GM23338 (cell line): Measurements from ENCODE around the gene ATP5MK. TPM values are rescaled to one million over a fixed set of nuclear protein-coding genes. Genes with fewer than 3 reads are reported as not detected.

ENCODE experiments used
- ATAC-seq: fragments of 200-7000 bp; cut with Tn5 transposase; 3 replicates; pipeline ENCODE4 v1.9.1; 2020
- DNase-seq: peaks from one replicate; pipeline ENCODE4 v3.0.0-alpha.2; 2015; ENCODE audit warnings: low spot score
- H2AFZ ChIP-seq: fragments of 200-600 bp; sonication (generic); 2 replicates; pipeline ENCODE4 v1.8.0; 2016; ENCODE audit warnings: antibody characterized with exemption, mild to moderate bottlenecking, moderate library complexity
- H3F3A ChIP-seq: fragments of 200-600 bp; sonication (generic); replicated peaks from 2 replicates; pipeline ENCODE4 v1.8.0; 2017; ENCODE audit warnings: antibody characterized with exemption, mixed run types, low read depth
- H3K27ac ChIP-seq: fragments of 200-600 bp; sonication (generic); 2 replicates; pipeline ENCODE4 v1.6.1; 2016; ENCODE audit warnings: low read depth
- H3K27me3 ChIP-seq: fragments of 200-600 bp; sonication (generic); 2 replicates; pipeline ENCODE4 v1.8.0; 2016; ENCODE audit warnings: mild to moderate bottlenecking, mixed run types, moderate library complexity; ENCODE audit not compliant: insufficient read depth
- H3K36me3 ChIP-seq: fragments of 200-600 bp; sonication (generic); 2 replicates; pipeline ENCODE4 v1.8.0; 2016; ENCODE audit warnings: mild to moderate bottlenecking; ENCODE audit not compliant: insufficient read depth
- H3K4me1 ChIP-seq: fragments of 200-600 bp; sonication (generic); 2 replicates; pipeline ENCODE4 v1.8.0; 2016; ENCODE audit warnings: mild to moderate bottlenecking, moderate library complexity; ENCODE audit not compliant: insufficient read depth
- H3K4me2 ChIP-seq: fragments of 200-600 bp; sonication (generic); 2 replicates; pipeline ENCODE4 v1.7.1; 2017; ENCODE audit warnings: mixed run types
- H3K4me3 ChIP-seq: fragments of 200-600 bp; sonication (generic); 2 replicates; pipeline ENCODE4 v1.6.1; 2016; ENCODE audit warnings: mixed run types
- H3K79me2 ChIP-seq: fragments of 200-600 bp; sonication (generic); replicated peaks from 2 replicates; pipeline ENCODE4 v1.8.0; 2017; ENCODE audit warnings: mild to moderate bottlenecking; ENCODE audit not compliant: insufficient read depth
- H3K9me2 ChIP-seq: fragments of 200-600 bp; sonication (generic); 2 replicates; pipeline ENCODE4 v1.8.0; 2017; ENCODE audit not compliant: insufficient read depth
- H4K20me1 ChIP-seq: fragments of 200-600 bp; sonication (generic); replicated peaks from 2 replicates; pipeline ENCODE4 v1.8.0; 2017; ENCODE audit warnings: mild to moderate bottlenecking; ENCODE audit not compliant: insufficient read depth
- H3K27ac Mint-ChIP-seq: 2 replicates; pipeline ENCODE4 v1.8.0; 2020; ENCODE audit warnings: inconsistent platforms, mild to moderate bottlenecking, moderate library complexity, mixed read lengths
- H3K27me3 Mint-ChIP-seq: 3 replicates; pipeline ENCODE4 v1.8.0; 2022; ENCODE audit warnings: low read depth, mild to moderate bottlenecking, moderate library complexity, mixed read lengths, inconsistent platforms; ENCODE audit not compliant: insufficient read depth, poor library complexity
- H3K36me3 Mint-ChIP-seq: 3 replicates; pipeline ENCODE4 v1.8.0; 2021; ENCODE audit warnings: low read depth, mild to moderate bottlenecking, inconsistent platforms, moderate library complexity, mixed read lengths
- H3K4me1 Mint-ChIP-seq: 3 replicates; pipeline ENCODE4 v1.8.0; 2020; ENCODE audit warnings: mild to moderate bottlenecking, inconsistent platforms, mixed read lengths
- H3K4me3 Mint-ChIP-seq: 3 replicates; pipeline ENCODE4 v1.8.0; 2021; ENCODE audit warnings: moderate library complexity, mild to moderate bottlenecking, inconsistent platforms, mixed read lengths
- H3K9me3 Mint-ChIP-seq: 3 replicates; pipeline ENCODE4 v1.8.0; 2020; ENCODE audit warnings: moderate library complexity, mild to moderate bottlenecking, inconsistent platforms, mixed read lengths
- CREB1 ChIP-seq: fragments of 250-450 bp; sonication (Bioruptor Pico); IDR thresholded peaks from 2 replicates; pipeline ENCODE4 v1.5.0; 2020; ENCODE audit warnings: low read depth, mild to moderate bottlenecking, moderate library complexity
- CTCF ChIP-seq, 2 experiments: fragments of 200-600 bp in 1 of 2; sonication (generic) in 1 of 2; conservative IDR thresholded peaks; 2 replicates each; pipeline versions ENCODE4 v1.5.1 to v1.6.1; 2016 to 2017; ENCODE audit warnings: antibody characterized with exemption in 2 of 2, low read depth in 2 of 2, mild to moderate bottlenecking in 2 of 2, moderate library complexity in 1 of 2
- ETS1 ChIP-seq: IDR thresholded peaks from 2 replicates; pipeline ENCODE4 v1.6.1; 2016; ENCODE audit warnings: antibody characterized with exemption
- EZH2 ChIP-seq: fragments of 200-600 bp; sonication (generic); IDR thresholded peaks from one replicate; pipeline ENCODE4 v1.8.0; 2017; ENCODE audit warnings: antibody characterized with exemption, mild to moderate bottlenecking, low read depth; ENCODE audit not compliant: unreplicated experiment
- EZH2phosphoT487 ChIP-seq: fragments of 200-600 bp; sonication (generic); IDR thresholded peaks from one replicate; pipeline ENCODE4 v1.8.1; 2018; ENCODE audit warnings: antibody characterized with exemption; ENCODE audit not compliant: unreplicated experiment
- JUNB ChIP-seq: IDR thresholded peaks from one replicate; pipeline ENCODE4 v1.6.1; 2016; ENCODE audit warnings: antibody characterized with exemption; ENCODE audit not compliant: unreplicated experiment
- NANOG ChIP-seq: IDR thresholded peaks from 2 replicates; pipeline ENCODE4 v1.6.1; 2016; ENCODE audit warnings: antibody characterized with exemption, borderline replicate concordance
- POLR2AphosphoS5 ChIP-seq: IDR thresholded peaks from 2 replicates; pipeline ENCODE4 v1.6.1; 2016; ENCODE audit warnings: antibody characterized with exemption, low read depth
- STAT1 ChIP-seq: IDR thresholded peaks from one replicate; pipeline ENCODE4 v1.6.1; 2016; ENCODE audit warnings: antibody characterized with exemption; ENCODE audit not compliant: unreplicated experiment
- ZNF331 ChIP-seq: fragments of 250-450 bp; sonication (Bioruptor Pico); IDR thresholded peaks from 2 replicates; pipeline ENCODE4 v1.5.0; 2020; ENCODE audit warnings: low read depth, mild to moderate bottlenecking, moderate library complexity
- ZNF462 ChIP-seq: fragments of 250-450 bp; sonication (Bioruptor Pico); IDR thresholded peaks from 2 replicates; pipeline ENCODE4 v1.5.0; 2020; ENCODE audit warnings: mild to moderate bottlenecking, moderate library complexity
- polyA plus RNA-seq: library from polyadenylated mRNA; unstranded; fragments of >200 nt; fragmentation: Nextera tagmentation; extraction: Ambion mirVana; gene quantifications from 2 replicates; pipeline ENCODE4 v1.2.1, GENCODE V29; 2016
- total RNA-seq: library from RNA; depleted of rRNA; stranded (reverse); fragments of >200 nt; shearing (Covaris generic); gene quantifications from 2 replicates; pipeline ENCODE4 v1.2.3, GENCODE V29; 2014

The ATP5MK gene
- total and polyA plus RNA-seq, 2 experiments from 2014 or later: 227 to 1,139 TPM

- TF ChIP-seq CTCF (conservative IDR thresholded peaks at IDR 0.05; ENCODE audit: low read depth in 2 of 2): no peak
- TF ChIP-seq NANOG: no peak
- TF ChIP-seq JUNB: no peak
- TF ChIP-seq EZH2: no peak
- TF ChIP-seq STAT1: no peak
Observed at GRCh38 chr10:103394180-103394579, 2.1 kb downstream of the ATP5MK start (continued).

GRCh38 chr10:103382769-103383168 is 13.5 kb downstream of the ATP5MK start:
- no peaks in the 10 kb centered on the region for H3K27me3 ChIP-seq
- no peaks in the 10 kb centered on the region for H3F3A ChIP-seq
- H3K9me3 Mint-ChIP-seq: no peaks in the 10 kb centered on the region
- no peaks in the 10 kb centered on the region for H3K79me2 ChIP-seq
- H3K4me2 ChIP-seq: no peak overlapping the region
- no peak overlapping the region for H3K4me3 Mint-ChIP-seq
- H3K4me1 ChIP-seq: no peaks in the 10 kb centered on the region
- DNase-seq (no peak), ATAC-seq (no peak)
- no peak overlapping the region for H3K4me3 ChIP-seq
- H4K20me1 ChIP-seq: 0 out of 2 replicates have a peak, but pooled peaks cover 5% of the 10 kb centered on the region
- H3K27me3 Mint-ChIP-seq: peaks cover 5% of the 10 kb centered on the region
- peaks cover 15% of the 10 kb centered on the region for H3K36me3 ChIP-seq
- no peak overlapping the region for H2AFZ ChIP-seq
- H3K27ac ChIP-seq: no peak overlapping the region
- H3K36me3 Mint-ChIP-seq: peaks cover 39% of the 10 kb centered on the region; the same call in 2 of the 3 replicates
- H3K27ac Mint-ChIP-seq: no peak overlapping the region
- no peaks in the 10 kb centered on the region for H3K9me2 ChIP-seq
- no peaks in the 10 kb centered on the region for H3K4me1 Mint-ChIP-seq
- TF ChIP-seq EZH2phosphoT487 (no peak), ZNF331 (CRISPR knock-in tag) (no peak), STAT1 (no peak), POLR2AphosphoS5 (no peak), CREB1 (CRISPR knock-in tag) (no peak), JUNB (no peak), NANOG (no peak), CTCF (conservative IDR thresholded peaks at IDR 0.05; ENCODE audit: low read depth in 2 of 2) (no peak), EZH2 (no peak), ETS1 (no peak), ZNF462 (no peak)
